ENCODE measurements around the gene CBLN4.

DNA sequence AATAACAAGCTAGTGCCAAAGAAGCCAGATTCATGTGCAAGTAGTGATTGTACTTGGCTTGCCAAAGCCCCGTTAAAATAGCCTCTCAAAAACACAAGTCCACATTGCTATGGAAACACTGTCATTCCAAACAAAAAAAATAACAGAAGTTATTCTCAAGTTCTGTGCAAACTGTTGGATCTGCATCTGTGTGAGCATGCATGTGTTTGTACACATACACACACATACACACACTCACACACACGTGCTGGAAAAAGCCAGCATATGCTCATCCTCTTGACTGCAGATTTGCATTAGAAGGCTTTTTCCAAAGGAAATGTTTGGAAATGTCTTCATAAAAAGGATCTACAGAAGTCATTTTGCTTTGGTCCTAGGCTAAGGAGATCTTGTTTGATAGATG lies 13.4 kb upstream of the CBLN4 start:
- TF ChIP-seq, protein P1, sequence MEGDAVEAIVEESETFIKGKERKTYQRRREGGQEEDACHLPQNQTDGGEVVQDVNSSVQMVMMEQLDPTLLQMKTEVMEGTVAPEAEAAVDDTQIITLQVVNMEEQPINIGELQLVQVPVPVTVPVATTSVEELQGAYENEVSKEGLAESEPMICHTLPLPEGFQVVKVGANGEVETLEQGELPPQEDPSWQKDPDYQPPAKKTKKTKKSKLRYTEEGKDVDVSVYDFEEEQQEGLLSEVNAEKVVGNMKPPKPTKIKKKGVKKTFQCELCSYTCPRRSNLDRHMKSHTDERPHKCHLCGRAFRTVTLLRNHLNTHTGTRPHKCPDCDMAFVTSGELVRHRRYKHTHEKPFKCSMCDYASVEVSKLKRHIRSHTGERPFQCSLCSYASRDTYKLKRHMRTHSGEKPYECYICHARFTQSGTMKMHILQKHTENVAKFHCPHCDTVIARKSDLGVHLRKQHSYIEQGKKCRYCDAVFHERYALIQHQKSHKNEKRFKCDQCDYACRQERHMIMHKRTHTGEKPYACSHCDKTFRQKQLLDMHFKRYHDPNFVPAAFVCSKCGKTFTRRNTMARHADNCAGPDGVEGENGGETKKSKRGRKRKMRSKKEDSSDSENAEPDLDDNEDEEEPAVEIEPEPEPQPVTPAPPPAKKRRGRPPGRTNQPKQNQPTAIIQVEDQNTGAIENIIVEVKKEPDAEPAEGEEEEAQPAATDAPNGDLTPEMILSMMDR (conservative IDR thresholded peaks at IDR 0.05 in 1 of 2, IDR thresholded peaks at IDR 0.05 in 1 of 2; ENCODE audit: low read depth in 1 of 2, low read length in 2 of 2): no peak
- TF ChIP-seq EZH2 (IDR thresholded peaks at IDR 0.05; ENCODE audit: low read length, missing control alignments): no peak
